ENCODE results near the gene VCY. TPM values are rescaled to one million over a fixed set of nuclear protein-coding genes. Genes with fewer than 3 reads are reported as not detected.

The VCY gene
- total RNA-seq: not detected in 2 replicates

GRCh38 chrY:13986373-13986772 lies at the start of gene VCY:
Gene VCY, minus strand, starts transcription at chrY:13986473. Its CDS starts 33 bp downstream, at chrY:13986440.

Other genes with a start within 250 kb of the VCY start
- not detected in 2 replicates for gene VCY1B, start 69.8 kb upstream of the VCY start, total RNA-seq

Measured in smooth muscle cell of the pulmonary artery (primary cell).